B cell (primary cell): ENCODE data around the gene ANLN. TPM values are rescaled to one million over a fixed set of nuclear protein-coding genes. Genes with fewer than 3 reads are reported as not detected.

ENCODE experiments used
- ATAC-seq: fragments of 200-7000 bp; cut with Tn5 transposase; one replicate; pipeline ENCODE4 v1.10.0; 2021; ENCODE audit warnings: low read depth, mild to moderate bottlenecking, moderate number of reproducible peaks, moderate library complexity
- CTCF ChIA-PET: fragments of 350-600 bp; sonication (Branson Sonifier 250); formaldehyde crosslinking; loops from one replicate; lab custom pipeline; 2021; ENCODE audit warnings: antibody characterized with exemption, inconsistent platforms; lab: Charles Lee
- POLR2A ChIA-PET: fragments of 350-600 bp; sonication (Branson Sonifier 250); formaldehyde crosslinking; loops from one replicate; lab custom pipeline; 2021; ENCODE audit warnings: antibody characterized with exemption; lab: Charles Lee
- DNase-seq: peaks from one replicate; pipeline ENCODE4 v3.0.0; 2013
- H2AFZ ChIP-seq: 2 replicates; pipeline ENCODE4 v1.6.1; 2012; ENCODE audit warnings: mild to moderate bottlenecking, low read depth, low read length; ENCODE audit not compliant: insufficient read depth, poor library complexity, severe bottlenecking
- H3K27ac ChIP-seq, 2 donors: 1 replicate in 1 of 2; 2 replicates in 1 of 2; pipeline ENCODE4 v1.5.1; 2012 to 2013; ENCODE audit warnings: low read length in 2 of 2, mild to moderate bottlenecking in 2 of 2, moderate library complexity in 1 of 2
- H3K27me3 ChIP-seq, 4 experiments: fragments of 200-600 bp in 1 of 4; sonication (generic) in 1 of 4; replicated peaks in 1 of 4; 1 replicate in 2 of 4; 2 replicates in 2 of 4; pipeline versions ENCODE4 v1.6.1 to v1.7.0; 2013 to 2016; ENCODE audit warnings: low read length in 3 of 4, mild to moderate bottlenecking in 2 of 4, mixed read lengths in 1 of 4, moderate library complexity in 1 of 4; ENCODE audit not compliant: insufficient read depth in 4 of 4, control insufficient read depth in 3 of 4; ENCODE audit errors: control extremely low read depth in 1 of 4
- H3K36me3 ChIP-seq, 2 experiments: replicated peaks in 1 of 2; 1 replicate in 1 of 2; 2 replicates in 1 of 2; pipeline versions ENCODE4 v1.6.1 to v1.7.1; 2013; ENCODE audit warnings: low read length in 1 of 2; ENCODE audit not compliant: insufficient read depth in 2 of 2, control insufficient read depth in 1 of 2; ENCODE audit errors: control extremely low read depth in 1 of 2, extremely low read depth in 1 of 2
- H3K4me1 ChIP-seq, 2 donors: fragments of 200-600 bp in 1 of 2; sonication (generic) in 1 of 2; 1 replicate in 1 of 2; 2 replicates in 1 of 2; pipeline versions ENCODE4 v1.5.1 to v1.6.1; 2013 to 2017; ENCODE audit warnings: low read length in 2 of 2; ENCODE audit not compliant: control insufficient read depth in 2 of 2, insufficient read depth in 2 of 2
- H3K4me2 ChIP-seq: replicated peaks from 2 replicates; pipeline ENCODE3; 2012; ENCODE audit warnings: mild to moderate bottlenecking, low read depth, low read length; ENCODE audit not compliant: poor library complexity, severe bottlenecking
- H3K4me3 ChIP-seq, 5 experiments: fragments of 200-600 bp in 1 of 5; sonication (generic) in 1 of 5; 1 replicate in 3 of 5; 2 replicates in 2 of 5; pipeline versions ENCODE4 v1.5.1 to v1.7.0; 2011 to 2016; ENCODE audit warnings: low read length in 4 of 5, mild to moderate bottlenecking in 4 of 5, low read depth in 2 of 5, control low read depth in 1 of 5, moderate library complexity in 1 of 5; ENCODE audit not compliant: insufficient read depth in 1 of 5; ENCODE audit errors: control extremely low read depth in 1 of 5, extremely low read depth in 1 of 5
- H3K79me2 ChIP-seq: fragments of 200-600 bp; sonication (generic); one replicate; pipeline ENCODE4 v1.6.0; 2016; ENCODE audit warnings: low read length; ENCODE audit not compliant: control insufficient read depth, insufficient read depth
- H3K9ac ChIP-seq: fragments of 200-600 bp; sonication (generic); 2 replicates; pipeline ENCODE4 v1.6.1; 2017; ENCODE audit warnings: mild to moderate bottlenecking, low read length, moderate library complexity
- H3K9me3 ChIP-seq, 3 donors: one replicate each; pipeline versions ENCODE4 v1.6.1 to v1.7.1; 2013; ENCODE audit warnings: low read length in 2 of 3; ENCODE audit not compliant: control insufficient read depth in 2 of 3, insufficient read depth in 1 of 3; ENCODE audit errors: control extremely low read depth in 1 of 3
- H4K20me1 ChIP-seq: 2 replicates; pipeline ENCODE4 v1.6.0; 2012; ENCODE audit warnings: mild to moderate bottlenecking, low read length; ENCODE audit not compliant: insufficient read depth, control insufficient read depth, poor library complexity, severe bottlenecking
- H3K27ac Mint-ChIP-seq: one replicate; pipeline ENCODE4 v1.8.0; 2021; ENCODE audit warnings: mixed read lengths
- H3K27me3 Mint-ChIP-seq: one replicate; pipeline ENCODE4 v1.8.0; 2021; ENCODE audit warnings: mixed read lengths
- H3K4me1 Mint-ChIP-seq: one replicate; pipeline ENCODE4 v1.8.0; 2021; ENCODE audit warnings: mixed read lengths
- H3K4me3 Mint-ChIP-seq: one replicate; pipeline ENCODE4 v1.8.0; 2021; ENCODE audit warnings: mixed read lengths
- H3K9me3 Mint-ChIP-seq: one replicate; pipeline ENCODE4 v1.8.0; 2022; ENCODE audit warnings: mixed read lengths; ENCODE audit not compliant: insufficient read depth
- EZH2 ChIP-seq: IDR thresholded peaks from 2 replicates; pipeline ENCODE4 v1.6.1; 2012; ENCODE audit warnings: borderline replicate concordance, low read depth, mild to moderate bottlenecking, moderate library complexity, low read length; ENCODE audit not compliant: insufficient read depth, poor library complexity, severe bottlenecking
- WGBS: methylation state at CpG from one replicate; pipeline ENCODE4 v1.1.5; 2013; ENCODE audit warnings: missing lambda C conversion rate; ENCODE audit not compliant: insufficient coverage; 5-methylcytosine and 5-hydroxymethylcytosine counted together
- intact Hi-C: fragments of 100-400 bp; cut with micrococcal nuclease; formaldehyde crosslinking; loops from one replicate; pipeline ENCODE4 v1.10.0; 2022
- polyA plus RNA-seq: library from polyadenylated mRNA; depleted of rRNA; stranded (reverse); fragments of >200 nt; gene quantifications from 2 replicates; pipeline ENCODE4 v1.2.3, GENCODE V29; 2012
- total RNA-seq, 2 donors: library from RNA; stranded (reverse); fragments of 120-200 nt in 1 of 2; gene quantifications; 1 replicate in 1 of 2; 2 replicates in 1 of 2; pipeline versions ENCODE4 v1.2.3 to v1.2.4, GENCODE V29; 2013 to 2022
- TF ChIP-seq, protein P1 (sequence below): fragments of 200-600 bp; IDR thresholded peaks from one replicate; pipeline ENCODE4 v1.8.0; 2022; ENCODE audit warnings: antibody characterized with exemption, mild to moderate bottlenecking

ANLN gene
- total and polyA plus RNA-seq, 2 donors (not counting 1 experiment from before 2014, with no cell fraction given) = 0.19 to 0.32 TPM

DNA sequence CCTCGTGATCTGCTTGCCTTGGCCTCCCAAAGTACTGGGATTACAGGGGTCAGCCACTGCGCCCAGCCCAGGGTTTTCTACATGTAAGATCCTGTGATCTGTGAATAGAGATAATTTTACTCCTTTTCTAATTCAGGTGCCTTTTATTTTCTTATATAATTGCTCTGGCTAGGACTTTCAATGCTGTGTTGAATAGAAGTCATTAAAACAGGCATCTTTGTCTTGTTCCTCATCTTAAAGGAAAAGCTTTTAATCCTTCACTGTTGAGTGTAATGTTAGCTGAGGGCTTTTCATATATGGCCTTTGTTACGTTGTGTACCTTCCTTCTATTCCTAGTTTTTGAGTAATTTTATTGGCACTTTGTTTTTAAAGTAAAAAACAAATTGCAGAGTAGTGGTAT, 26.6 kb downstream of the ANLN start:
- Histone ChIP-seq H3K79me2 (no peaks in the 10 kb centered on the region), H3K4me2 (no peak overlapping the region), H3K9ac (no peak overlapping the region), H3K4me1 (no peaks in the 10 kb centered on the region), H3K27ac (no peak overlapping the region), H4K20me1 (no peaks in the 10 kb centered on the region), H2AFZ (no peak overlapping the region), H3K4me3 (no peak overlapping the region), H3K36me3 (no peaks in the 10 kb centered on the region), H3K27me3 (no peaks in the 10 kb centered on the region), H3K9me3 (no peaks in the 10 kb centered on the region)
- intact Hi-C loops = no loop called here
- ChIA-PET POLR2A (no interaction called here), CTCF (interaction anchor here (0.5 kb wide), 1 partner anchor 14 kb away, joined by 4 read pairs; no protein-coding TSS in a partner anchor)
- Mint-ChIP-seq H3K27me3 (no peaks in the 10 kb centered on the region), H3K4me1 (no peaks in the 10 kb centered on the region), H3K4me3 (no peak overlapping the region), H3K9me3 (no peaks in the 10 kb centered on the region), H3K27ac (no peak overlapping the region)
- ATAC-seq = no peak
- DNase-seq = no peak
- no CpG with 5 or more reads among the region's 3 CpGs for WGBS
- TF ChIP-seq, protein P1, sequence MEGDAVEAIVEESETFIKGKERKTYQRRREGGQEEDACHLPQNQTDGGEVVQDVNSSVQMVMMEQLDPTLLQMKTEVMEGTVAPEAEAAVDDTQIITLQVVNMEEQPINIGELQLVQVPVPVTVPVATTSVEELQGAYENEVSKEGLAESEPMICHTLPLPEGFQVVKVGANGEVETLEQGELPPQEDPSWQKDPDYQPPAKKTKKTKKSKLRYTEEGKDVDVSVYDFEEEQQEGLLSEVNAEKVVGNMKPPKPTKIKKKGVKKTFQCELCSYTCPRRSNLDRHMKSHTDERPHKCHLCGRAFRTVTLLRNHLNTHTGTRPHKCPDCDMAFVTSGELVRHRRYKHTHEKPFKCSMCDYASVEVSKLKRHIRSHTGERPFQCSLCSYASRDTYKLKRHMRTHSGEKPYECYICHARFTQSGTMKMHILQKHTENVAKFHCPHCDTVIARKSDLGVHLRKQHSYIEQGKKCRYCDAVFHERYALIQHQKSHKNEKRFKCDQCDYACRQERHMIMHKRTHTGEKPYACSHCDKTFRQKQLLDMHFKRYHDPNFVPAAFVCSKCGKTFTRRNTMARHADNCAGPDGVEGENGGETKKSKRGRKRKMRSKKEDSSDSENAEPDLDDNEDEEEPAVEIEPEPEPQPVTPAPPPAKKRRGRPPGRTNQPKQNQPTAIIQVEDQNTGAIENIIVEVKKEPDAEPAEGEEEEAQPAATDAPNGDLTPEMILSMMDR = no peak
- TF ChIP-seq EZH2 = no peak

DNA sequence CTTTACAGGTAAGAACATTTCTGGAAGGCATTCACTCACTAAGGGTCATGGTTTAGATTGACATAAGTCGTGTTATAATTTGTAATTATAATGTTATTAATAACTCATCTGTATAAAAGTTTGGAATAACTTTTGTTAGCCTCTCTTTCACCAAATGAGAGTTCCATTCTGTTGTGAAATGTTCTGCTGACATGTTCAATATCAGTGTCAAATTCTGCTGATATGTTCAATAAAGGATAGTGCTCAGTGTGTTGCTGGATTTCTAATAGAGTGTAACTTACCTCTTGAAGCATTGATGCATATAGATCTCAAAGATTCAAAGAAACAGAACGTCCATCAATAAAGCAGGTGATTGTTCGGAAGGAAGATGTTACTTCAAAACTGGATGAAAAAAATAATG, 30.6 kb downstream of the ANLN start:
- no peak overlapping the region for H2AFZ ChIP-seq
- no peaks in the 10 kb centered on the region for H3K27me3 ChIP-seq
- H4K20me1 ChIP-seq = no peaks in the 10 kb centered on the region
- ChIA-PET POLR2A (no interaction called here), CTCF (no interaction called here)
- DNase-seq (no peak), ATAC-seq (no peak)
- no peak overlapping the region for H3K4me2 ChIP-seq
- WGBS = no CpG with 5 or more reads among the region's 3 CpGs
- Mint-ChIP-seq H3K27me3 (no peaks in the 10 kb centered on the region), H3K27ac (no peak overlapping the region), H3K4me3 (no peak overlapping the region), H3K4me1 (no peaks in the 10 kb centered on the region), H3K9me3 (no peaks in the 10 kb centered on the region)
- no peaks in the 10 kb centered on the region for H3K79me2 ChIP-seq
- no peak overlapping the region for H3K27ac ChIP-seq
- intact Hi-C loops = no loop called here
- no peaks in the 10 kb centered on the region for H3K36me3 ChIP-seq
- no peak overlapping the region for H3K9ac ChIP-seq
- H3K4me3 ChIP-seq = no peak overlapping the region
- no peaks in the 10 kb centered on the region for H3K9me3 ChIP-seq
- H3K4me1 ChIP-seq = no peaks in the 10 kb centered on the region
- TF ChIP-seq, protein P1 = no peak
- no peak for TF ChIP-seq EZH2
